ENCODE results near the gene IQCH. TPM values are rescaled to one million over a fixed set of nuclear protein-coding genes. Genes with fewer than 3 reads are reported as not detected.
A peak's percentile ranks its signal among the peaks of the same experiment; 100 is the strongest.

IQCH gene
- total and polyA plus RNA-seq, 9 of the 15 experiments (the other 6 are each of a cell fraction or from before 2014, with no cell fraction given), result 1.8 to 3.9 (median 2.7) TPM

- TF ChIP-seq ZNF318 (IDR thresholded peaks at IDR 0.05; ENCODE audit: borderline replicate concordance in 1 of 2, low read depth in 1 of 2) (0 out of 4 replicates have a peak, but pooled peaks of 1 of the 2 experiments have one; percentile 10), NFE2 (IDR thresholded peaks at IDR 0.05; ENCODE audit: low read depth) (peak; percentile 29), CBX1 (IDR thresholded peaks at IDR 0.05; ENCODE audit: low read depth) (peak; percentile 56; the same call in 1 of the 2 replicates), HDAC3 (IDR thresholded peaks at IDR 0.05; ENCODE audit: borderline replicate concordance, partially characterized antibody) (peak; percentile 48), C11orf30 (IDR thresholded peaks at IDR 0.05; ENCODE audit: low read depth) (peak; percentile 79), NR2C1 (IDR thresholded peaks at IDR 0.05) (peak; percentile 52; the same call in 1 of the 2 replicates), NR2C1 (tag; IDR thresholded peaks at IDR 0.05) (peak; percentile 26; the same call in 1 of the 2 replicates), SMAD4 (CRISPR knock-in tag; conservative IDR thresholded peaks at IDR 0.05) (peak; percentile 12; the same call in 1 of the 2 replicates), YY1 (IDR thresholded peaks at IDR 0.05; ENCODE audit: borderline replicate concordance in 1 of 3, control insufficient read depth in 1 of 3, extremely low read depth in 1 of 3, insufficient read depth in 3 of 3, insufficient read length in 1 of 3, insufficient replicate concordance in 2 of 3, low read depth in 1 of 3, low read length in 2 of 3) (peak; percentile 70 to 94 (median 91)), DMBX1 (CRISPR knock-in tag; IDR thresholded peaks at IDR 0.05; ENCODE audit: borderline replicate concordance) (no peak), NR3C1 (CRISPR knock-in tag; IDR thresholded peaks at IDR 0.05) (no peak)
- TF ChIP-seq, protein P1, sequence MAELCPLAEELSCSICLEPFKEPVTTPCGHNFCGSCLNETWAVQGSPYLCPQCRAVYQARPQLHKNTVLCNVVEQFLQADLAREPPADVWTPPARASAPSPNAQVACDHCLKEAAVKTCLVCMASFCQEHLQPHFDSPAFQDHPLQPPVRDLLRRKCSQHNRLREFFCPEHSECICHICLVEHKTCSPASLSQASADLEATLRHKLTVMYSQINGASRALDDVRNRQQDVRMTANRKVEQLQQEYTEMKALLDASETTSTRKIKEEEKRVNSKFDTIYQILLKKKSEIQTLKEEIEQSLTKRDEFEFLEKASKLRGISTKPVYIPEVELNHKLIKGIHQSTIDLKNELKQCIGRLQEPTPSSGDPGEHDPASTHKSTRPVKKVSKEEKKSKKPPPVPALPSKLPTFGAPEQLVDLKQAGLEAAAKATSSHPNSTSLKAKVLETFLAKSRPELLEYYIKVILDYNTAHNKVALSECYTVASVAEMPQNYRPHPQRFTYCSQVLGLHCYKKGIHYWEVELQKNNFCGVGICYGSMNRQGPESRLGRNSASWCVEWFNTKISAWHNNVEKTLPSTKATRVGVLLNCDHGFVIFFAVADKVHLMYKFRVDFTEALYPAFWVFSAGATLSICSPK (IDR thresholded peaks at IDR 0.05; ENCODE audit: borderline replicate concordance), result no peak
- TF ChIP-seq, protein P2, sequence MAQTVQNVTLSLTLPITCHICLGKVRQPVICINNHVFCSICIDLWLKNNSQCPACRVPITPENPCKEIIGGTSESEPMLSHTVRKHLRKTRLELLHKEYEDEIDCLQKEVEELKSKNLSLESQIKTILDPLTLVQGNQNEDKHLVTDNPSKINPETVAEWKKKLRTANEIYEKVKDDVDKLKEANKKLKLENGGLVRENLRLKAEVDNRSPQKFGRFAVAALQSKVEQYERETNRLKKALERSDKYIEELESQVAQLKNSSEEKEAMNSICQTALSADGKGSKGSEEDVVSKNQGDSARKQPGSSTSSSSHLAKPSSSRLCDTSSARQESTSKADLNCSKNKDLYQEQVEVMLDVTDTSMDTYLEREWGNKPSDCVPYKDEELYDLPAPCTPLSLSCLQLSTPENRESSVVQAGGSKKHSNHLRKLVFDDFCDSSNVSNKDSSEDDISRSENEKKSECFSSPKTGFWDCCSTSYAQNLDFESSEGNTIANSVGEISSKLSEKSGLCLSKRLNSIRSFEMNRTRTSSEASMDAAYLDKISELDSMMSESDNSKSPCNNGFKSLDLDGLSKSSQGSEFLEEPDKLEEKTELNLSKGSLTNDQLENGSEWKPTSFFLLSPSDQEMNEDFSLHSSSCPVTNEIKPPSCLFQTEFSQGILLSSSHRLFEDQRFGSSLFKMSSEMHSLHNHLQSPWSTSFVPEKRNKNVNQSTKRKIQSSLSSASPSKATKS (CRISPR knock-in tag; IDR thresholded peaks at IDR 0.05), result no peak
Measured at GRCh38 chr15:67254238-67255175, at the start of gene IQCH, which contains the start of gene AAGAB (continued).

Measured in K562 (cell line).